Ovary (tissue), 9 donors: ENCODE results near the gene BACE2. TPM values are rescaled to one million over a fixed set of nuclear protein-coding genes. Genes with fewer than 3 reads are reported as not detected.

Source experiments
- DNase-seq, 5 donors: peaks; one replicate each; pipeline ENCODE4 v3.0.0-alpha.2; 2019 to 2020
- H3K27ac ChIP-seq, 2 donors: fragments of 200-600 bp; one replicate each; pipeline versions ENCODE4 v1.5.1 to v1.8.0; 2019 to 2022
- H3K27me3 ChIP-seq: fragments of 200-600 bp; one replicate; pipeline ENCODE4 v1.8.0; 2022
- H3K36me3 ChIP-seq: fragments of 200-600 bp; sonication (generic); one replicate; pipeline ENCODE4 v1.5.1; 2019
- H3K4me1 ChIP-seq: one replicate; pipeline ENCODE4 v1.8.1; 2013; ENCODE audit warnings: mild to moderate bottlenecking, moderate library complexity; ENCODE audit not compliant: insufficient read depth
- H3K4me3 ChIP-seq: fragments of 200-600 bp; sonication (generic); one replicate; pipeline ENCODE4 v1.5.1; 2017
- H3K9me3 ChIP-seq, 2 donors: fragments of 200-600 bp in 1 of 2; sonication (generic) in 1 of 2; one replicate each; pipeline versions ENCODE4 v1.5.1 to v1.8.1; 2013 to 2019; ENCODE audit warnings: mild to moderate bottlenecking in 1 of 2, moderate library complexity in 1 of 2
- EP300 ChIP-seq: sonication (generic); formaldehyde crosslinking; IDR thresholded peaks from one replicate; pipeline ENCODE4 v1.6.1; 2017; ENCODE audit warnings: antibody characterized with exemption
- POLR2A ChIP-seq: fragments of 450-650 bp; IDR thresholded peaks from one replicate; pipeline ENCODE4 v1.6.1; 2017; ENCODE audit warnings: antibody characterized with exemption, mild to moderate bottlenecking, moderate library complexity
- WGBS, 3 donors: extraction: QIAGEN DNeasy Blood & Tissue Kit in 1 of 3; methylation state at CpG; one replicate each; pipeline versions ENCODE4 v1.1.5 to v1.1.7; 2013 to 2017; 5-methylcytosine and 5-hydroxymethylcytosine counted together
- intact Hi-C, 4 donors: fragments of 100-400 bp; cut with DNase I; formaldehyde crosslinking; loops; one replicate each; pipeline versions ENCODE4 v1.11.0 to v1.15.1; 2022 to 2023
- polyA plus RNA-seq, 2 donors: library from polyadenylated mRNA; stranded (reverse); fragments of 200-250 nt in 1 of 2; fragments of 350-450 nt in 1 of 2; fragmentation: Illumina TruSeq in 1 of 2; extraction: RNeasy Lipid Tissue Mini Kit (QIAGEN cat#74804) in 1 of 2; gene quantifications; one replicate each; pipeline ENCODE4 v1.2.3, GENCODE V29; 2013 to 2014
- total RNA-seq, 7 donors: library from RNA; depleted of rRNA in 2 of 7; stranded (reverse); fragments of >200 nt in 2 of 7; fragmentation: NEBNext Ultra II Directional in 3 of 7; extraction: Animal tissue kit (Norgen Biotek cat#: 25700) in 3 of 7; gene quantifications; one replicate each; pipeline versions ENCODE4 v1.1.0 to v1.2.4, GENCODE V29; 2016 to 2023
- TF ChIP-seq, protein P1 (sequence below), 3 donors: fragments of 450-650 bp in 2 of 3; fragments of 200-600 bp in 1 of 3; IDR thresholded peaks; one replicate each; pipeline versions ENCODE4 v1.5.1 to v1.8.0; 2016 to 2022; ENCODE audit warnings: antibody characterized with exemption in 3 of 3, mild to moderate bottlenecking in 1 of 3
- donor health status: DM: no; HTN: no; CAD: no; lungs with moderate emphysema.
- donor health status: DM: no; HTN: no; CAD: no.
- donor health status: Bipolar disorder and iron deficiency.
- donor health status: DM: yes; HTN: yes; CAD: no.
- donor health status: DM: no; HTN: no; CAD: no.
- donor health status: DM: yes; HTN: yes; CAD: no.

The BACE2 gene
- total and polyA plus RNA-seq, 9 donors = 11.4 to 75.6 (median 24.4) TPM

DNA sequence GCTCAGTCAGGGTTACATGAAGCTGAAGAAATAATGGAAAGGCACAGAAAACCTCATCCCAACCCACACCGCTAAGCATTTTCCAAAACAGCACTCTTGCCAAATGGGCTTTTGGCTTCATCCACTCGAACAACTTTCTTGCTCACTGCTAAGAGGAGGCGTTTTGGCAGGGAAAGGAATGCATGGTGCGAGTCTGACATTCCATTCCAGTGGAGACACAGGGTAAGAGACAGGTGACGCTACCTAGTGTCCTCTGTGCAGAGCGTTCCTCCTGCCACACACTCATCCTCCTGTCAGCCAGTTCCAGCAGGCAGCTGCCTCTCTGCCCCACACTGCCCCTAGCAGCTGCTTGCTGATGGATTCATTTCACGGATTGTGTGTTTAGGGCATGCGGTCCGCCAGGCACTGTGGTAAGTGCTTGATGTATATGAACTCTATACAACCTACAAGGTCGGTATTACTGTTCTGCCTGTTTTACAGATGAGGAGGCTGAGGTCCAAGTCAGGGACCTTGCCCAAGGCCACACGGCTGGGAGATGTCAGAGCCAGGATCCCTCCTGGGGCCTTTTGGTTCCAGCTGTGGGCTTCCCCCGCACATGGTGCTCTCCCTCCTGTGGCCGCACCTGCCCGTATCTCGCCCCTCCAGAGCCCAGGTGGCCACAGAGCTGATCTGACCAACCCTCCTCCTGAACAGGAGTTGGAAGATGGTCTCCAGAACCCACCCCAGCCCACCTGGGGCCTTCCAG, 25.7 kb upstream of the BACE2 start:
- DNase-seq = no peak
- Histone ChIP-seq H3K4me3 (no peak overlapping the region), H3K27ac (no peak overlapping the region), H3K36me3 (no peaks in the 10 kb centered on the region), H3K4me1 (no peaks in the 10 kb centered on the region), H3K27me3 (no peaks in the 10 kb centered on the region), H3K9me3 (no peaks in the 10 kb centered on the region)
- 14 to 21% (median 15%) methylated on average over 15 of the region's 15 CpGs for WGBS, 3 donors
- intact Hi-C loops = no loop called here
- TF ChIP-seq, protein P1, sequence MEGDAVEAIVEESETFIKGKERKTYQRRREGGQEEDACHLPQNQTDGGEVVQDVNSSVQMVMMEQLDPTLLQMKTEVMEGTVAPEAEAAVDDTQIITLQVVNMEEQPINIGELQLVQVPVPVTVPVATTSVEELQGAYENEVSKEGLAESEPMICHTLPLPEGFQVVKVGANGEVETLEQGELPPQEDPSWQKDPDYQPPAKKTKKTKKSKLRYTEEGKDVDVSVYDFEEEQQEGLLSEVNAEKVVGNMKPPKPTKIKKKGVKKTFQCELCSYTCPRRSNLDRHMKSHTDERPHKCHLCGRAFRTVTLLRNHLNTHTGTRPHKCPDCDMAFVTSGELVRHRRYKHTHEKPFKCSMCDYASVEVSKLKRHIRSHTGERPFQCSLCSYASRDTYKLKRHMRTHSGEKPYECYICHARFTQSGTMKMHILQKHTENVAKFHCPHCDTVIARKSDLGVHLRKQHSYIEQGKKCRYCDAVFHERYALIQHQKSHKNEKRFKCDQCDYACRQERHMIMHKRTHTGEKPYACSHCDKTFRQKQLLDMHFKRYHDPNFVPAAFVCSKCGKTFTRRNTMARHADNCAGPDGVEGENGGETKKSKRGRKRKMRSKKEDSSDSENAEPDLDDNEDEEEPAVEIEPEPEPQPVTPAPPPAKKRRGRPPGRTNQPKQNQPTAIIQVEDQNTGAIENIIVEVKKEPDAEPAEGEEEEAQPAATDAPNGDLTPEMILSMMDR (IDR thresholded peaks at IDR 0.05) = no peak
- TF ChIP-seq POLR2A (no peak), EP300 (no peak)

DNA sequence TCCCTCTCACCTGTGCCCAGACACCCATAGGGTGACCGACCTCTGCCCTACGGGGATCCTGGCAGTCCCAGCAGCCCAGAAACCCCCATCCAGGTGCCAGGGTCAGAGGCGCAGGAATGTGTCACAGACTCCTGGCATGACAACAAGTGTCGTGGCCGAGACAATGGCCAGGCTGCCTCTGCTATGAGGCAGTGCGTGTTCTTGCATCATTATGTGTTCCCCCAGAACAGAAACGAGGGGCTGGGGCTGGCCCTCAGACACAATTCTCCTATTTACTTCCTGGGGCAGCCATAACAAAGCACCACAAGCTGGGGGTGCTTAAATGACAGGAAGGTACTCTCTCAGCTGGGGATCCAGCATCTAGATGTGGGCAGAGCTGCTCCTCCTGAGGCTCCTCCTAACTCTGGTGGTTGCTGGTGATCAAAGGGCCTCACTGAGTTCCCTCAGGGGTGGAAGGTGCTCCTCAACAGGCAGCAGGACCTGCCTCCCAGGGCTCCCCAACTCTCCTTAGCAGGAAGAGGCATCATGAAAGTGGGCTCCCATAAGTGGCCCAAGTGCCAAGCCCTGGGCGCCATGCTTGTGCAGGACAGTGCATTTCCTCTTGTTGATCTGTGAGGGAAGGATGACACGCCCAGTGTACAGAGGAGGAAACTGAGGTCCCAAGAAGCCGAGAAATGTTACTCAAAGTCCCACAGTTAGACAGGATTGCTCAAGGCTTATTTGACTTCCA, 24.2 kb upstream of the BACE2 start:
- TF ChIP-seq POLR2A (no peak), EP300 (no peak)
- TF ChIP-seq, protein P1 (IDR thresholded peaks at IDR 0.05) = no peak
- no peaks in the 10 kb centered on the region for H3K27me3 ChIP-seq
- no peak for DNase-seq
- no peaks in the 10 kb centered on the region for H3K36me3 ChIP-seq
- no peak overlapping the region for H3K4me3 ChIP-seq
- 87 to 93% (median 91%) methylated on average over 10 of the region's 10 CpGs for WGBS, 3 donors
- H3K27ac ChIP-seq = no peak overlapping the region
- H3K9me3 ChIP-seq = no peaks in the 10 kb centered on the region
- intact Hi-C loops = no loop called here
- H3K4me1 ChIP-seq = no peaks in the 10 kb centered on the region

DNA sequence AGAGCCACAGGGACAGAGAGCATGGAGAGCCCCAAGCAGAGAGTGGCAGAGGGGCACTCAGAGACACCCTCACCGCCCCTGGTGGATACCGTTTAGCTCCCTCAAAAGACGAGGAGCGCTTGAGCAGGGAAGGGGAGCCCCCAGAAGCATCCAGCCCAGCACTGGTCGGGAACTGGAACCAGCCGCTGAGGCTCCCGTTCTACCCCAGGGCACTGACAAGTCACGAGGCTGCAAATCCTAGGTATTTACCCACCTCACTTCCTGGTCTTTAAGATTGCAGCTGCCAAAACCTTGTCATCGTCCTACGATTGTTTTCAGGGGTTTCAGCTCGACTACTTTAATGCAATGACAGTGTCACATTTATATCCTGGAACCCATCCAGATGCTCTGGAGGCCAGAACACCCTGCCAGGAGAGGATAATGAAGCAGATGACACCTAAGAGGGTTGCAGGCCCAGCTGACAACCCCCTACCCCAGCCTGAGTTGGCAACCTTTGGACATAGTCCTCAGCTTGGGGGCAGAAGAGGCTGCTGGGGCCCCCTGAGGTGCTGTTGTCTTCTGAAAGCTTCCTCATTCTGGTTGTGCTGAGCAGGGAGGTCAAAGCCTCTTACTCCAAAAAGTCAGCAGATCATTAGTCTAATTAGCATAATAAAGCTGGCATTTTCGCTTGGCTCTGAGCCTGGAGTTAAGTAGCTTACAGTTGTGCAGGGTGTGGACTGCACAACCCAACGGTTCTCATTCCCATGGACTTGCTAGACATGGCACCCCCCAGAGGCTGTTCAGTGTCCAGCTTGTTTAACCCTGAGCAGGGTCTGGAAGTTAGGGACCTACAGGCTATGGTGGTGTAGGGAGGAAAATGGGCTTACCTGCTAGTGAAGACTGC, 20.6 kb upstream of the BACE2 start:
- Histone ChIP-seq H3K4me1 (no peaks in the 10 kb centered on the region), H3K27me3 (no peaks in the 10 kb centered on the region), H3K27ac (no peak overlapping the region), H3K4me3 (no peak overlapping the region), H3K36me3 (no peaks in the 10 kb centered on the region), H3K9me3 (no peaks in the 10 kb centered on the region)
- TF ChIP-seq EP300 (no peak), POLR2A (no peak)
- TF ChIP-seq, protein P1 (IDR thresholded peaks at IDR 0.05) = no peak
- WGBS, 3 donors = 72 to 81% (median 77%) methylated on average over 13 of the region's 13 CpGs
- no peak for DNase-seq
- intact Hi-C loops = no loop called here

DNA sequence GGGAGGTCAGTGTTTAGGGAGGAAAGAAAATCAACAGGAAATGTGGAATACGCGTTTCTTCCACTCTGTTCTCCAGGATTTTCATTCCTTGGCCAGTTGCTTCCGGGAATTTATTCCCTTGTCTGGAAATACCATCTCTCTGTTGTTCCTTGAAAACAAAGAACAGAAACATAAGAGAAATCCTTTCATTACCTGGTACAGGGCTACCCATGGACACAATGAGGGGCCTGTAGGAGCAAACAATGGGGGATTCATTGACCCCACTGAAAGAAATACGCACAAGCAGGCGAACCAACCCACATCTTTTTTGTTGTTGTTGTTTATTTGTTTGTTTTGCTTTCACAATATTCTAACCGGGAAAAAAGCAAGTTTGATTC, 20.0 kb upstream of the BACE2 start:
- H3K9me3 ChIP-seq = no peaks in the 10 kb centered on the region
- no peaks in the 10 kb centered on the region for H3K4me1 ChIP-seq
- H3K4me3 ChIP-seq = no peak overlapping the region
- H3K36me3 ChIP-seq = no peaks in the 10 kb centered on the region
- TF ChIP-seq EP300 = no peak
- TF ChIP-seq, protein P1 (IDR thresholded peaks at IDR 0.05) = no peak
- TF ChIP-seq POLR2A = no peak
- H3K27ac ChIP-seq = no peak overlapping the region
- no peaks in the 10 kb centered on the region for H3K27me3 ChIP-seq
- 80 to 83% (median 80%) methylated on average over 6 of the region's 6 CpGs for WGBS, 3 donors
- intact Hi-C loops = no loop called here
- DNase-seq = no peak
